OCI-LY7 (cell line): ENCODE results near the gene OR51I1. TPM values are rescaled to one million over a fixed set of nuclear protein-coding genes. Genes with fewer than 3 reads are reported as not detected.

Source experiments
- BruUV-seq: library from RNA; stranded (reverse); fragments of 400-500 nt; replicated peaks from 2 replicates; lab custom pipeline; 2021; lab: Mats Ljungman, UMichigan
- CTCF ChIA-PET: fragments of 300-600 bp; sonication (Branson Sonifier 250); formaldehyde crosslinking; loops from one replicate; lab custom pipeline; 2022; ENCODE audit warnings: antibody characterized with exemption; ENCODE audit not compliant: unreplicated experiment; lab: Charles Lee
- POLR2A ChIA-PET: fragments of 300-600 bp; sonication (Branson Sonifier 250); formaldehyde crosslinking; loops from one replicate; lab custom pipeline; 2022; ENCODE audit warnings: antibody characterized with exemption; lab: Charles Lee
- DNase-seq: peaks from one replicate; pipeline ENCODE4 v3.0.0-alpha.2; 2015; ENCODE audit warnings: low spot score
- H2AFZ ChIP-seq: fragments of 200-600 bp; sonication (generic), shearing (Covaris generic); 2 replicates; pipeline ENCODE4 v1.6.1; 2014; ENCODE audit warnings: mild to moderate bottlenecking, antibody characterized with exemption, low read length, moderate library complexity
- H3K27ac ChIP-seq: fragments of 200-600 bp; sonication (generic); 2 replicates; pipeline ENCODE4 v1.5.1; 2014; ENCODE audit warnings: mixed run types, low read depth, mild to moderate bottlenecking, moderate library complexity, low read length, inconsistent platforms; ENCODE audit not compliant: poor library complexity, severe bottlenecking
- H3K36me3 ChIP-seq: fragments of 200-600 bp; sonication (generic); 2 replicates; pipeline ENCODE4 v1.6.1; 2014; ENCODE audit warnings: mild to moderate bottlenecking, antibody characterized with exemption, low read length, moderate library complexity, mixed read lengths; ENCODE audit not compliant: insufficient read depth
- H3K4me1 ChIP-seq: fragments of 200-600 bp; sonication (generic); 2 replicates; pipeline ENCODE4 v1.5.1; 2014; ENCODE audit warnings: mild to moderate bottlenecking, low read length; ENCODE audit not compliant: insufficient read depth, poor library complexity, severe bottlenecking
- H3K4me2 ChIP-seq: fragments of 200-600 bp; sonication (generic); 2 replicates; pipeline ENCODE4 v1.6.1; 2014; ENCODE audit warnings: mild to moderate bottlenecking, low read length
- H3K4me3 ChIP-seq: fragments of 200-600 bp; sonication (generic); 2 replicates; pipeline ENCODE4 v1.5.1; 2014; ENCODE audit warnings: mild to moderate bottlenecking, low read depth, low read length; ENCODE audit not compliant: poor library complexity, severe bottlenecking
- H3K79me2 ChIP-seq: fragments of 200-600 bp; sonication (generic); 2 replicates; pipeline ENCODE4 v1.6.1; 2016; ENCODE audit warnings: low read depth, mild to moderate bottlenecking, low read length, moderate library complexity, mixed read lengths; ENCODE audit not compliant: insufficient read depth
- H3K9me2 ChIP-seq: fragments of 200-600 bp; sonication (generic); 2 replicates; pipeline ENCODE4 v1.6.1; 2016; ENCODE audit warnings: mild to moderate bottlenecking, low read length, mixed read lengths; ENCODE audit not compliant: insufficient read depth
- H3K9me3 ChIP-seq: fragments of 200-600 bp; sonication (generic); 2 replicates; pipeline ENCODE4 v1.6.1; 2014; ENCODE audit warnings: mild to moderate bottlenecking, mixed run types, low read length, mixed read lengths
- H4K20me1 ChIP-seq: fragments of 200-600 bp; sonication (generic); 2 replicates; pipeline ENCODE4 v1.6.1; 2014; ENCODE audit warnings: mild to moderate bottlenecking, antibody characterized with exemption, low read length, moderate library complexity, mixed read lengths; ENCODE audit not compliant: insufficient read depth
- CTCF ChIP-seq: fragments of 200-600 bp; sonication (generic); conservative IDR thresholded peaks from 2 replicates; pipeline ENCODE4 v1.5.1; 2014; ENCODE audit warnings: mild to moderate bottlenecking, antibody characterized with exemption, low read length, moderate library complexity, mixed read lengths
- EZH2phosphoT487 ChIP-seq: fragments of 200-600 bp; sonication (generic); IDR thresholded peaks from 2 replicates; pipeline ENCODE4 v1.6.1; 2018; ENCODE audit warnings: low read depth, borderline replicate concordance, mild to moderate bottlenecking, mixed run types, antibody characterized with exemption, low read length, moderate library complexity, mixed read lengths
- intact Hi-C: fragments of 100-400 bp; cut with micrococcal nuclease; formaldehyde crosslinking; loops from one replicate; pipeline ENCODE4 v1.10.0; 2022; ENCODE audit not compliant: unreplicated experiment
- total RNA-seq, 2 experiments: library from RNA; depleted of rRNA in 1 of 2; stranded (reverse); fragments of >200 nt in 1 of 2; shearing (Covaris generic) in 1 of 2; gene quantifications; 2 replicates each; pipeline ENCODE4 v1.2.3, GENCODE V29; 2014 to 2022

Gene OR51I1
- total RNA-seq, 2 experiments from 2014 or later: not detected

GRCh38 chr11:5467527-5467926 is 26.2 kb upstream of the OR51I1 start:
- CTCF ChIA-PET: no interaction called here
- intact Hi-C loops: no loop called here
- DNase-seq: no peak
- TF ChIP-seq CTCF (no peak), EZH2phosphoT487 (no peak)
- Histone ChIP-seq H3K4me2 (no peak overlapping the region), H3K9me3 (no peaks in the 10 kb centered on the region), H2AFZ (no peak overlapping the region), H3K4me1 (no peaks in the 10 kb centered on the region), H3K27ac (no peak overlapping the region), H3K4me3 (no peak overlapping the region), H4K20me1 (no peaks in the 10 kb centered on the region), H3K36me3 (no peaks in the 10 kb centered on the region), H3K9me2 (no peaks in the 10 kb centered on the region), H3K79me2 (no peaks in the 10 kb centered on the region)
- POLR2A ChIA-PET: no interaction called here
- no TSS peak for BruUV-seq

DNA sequence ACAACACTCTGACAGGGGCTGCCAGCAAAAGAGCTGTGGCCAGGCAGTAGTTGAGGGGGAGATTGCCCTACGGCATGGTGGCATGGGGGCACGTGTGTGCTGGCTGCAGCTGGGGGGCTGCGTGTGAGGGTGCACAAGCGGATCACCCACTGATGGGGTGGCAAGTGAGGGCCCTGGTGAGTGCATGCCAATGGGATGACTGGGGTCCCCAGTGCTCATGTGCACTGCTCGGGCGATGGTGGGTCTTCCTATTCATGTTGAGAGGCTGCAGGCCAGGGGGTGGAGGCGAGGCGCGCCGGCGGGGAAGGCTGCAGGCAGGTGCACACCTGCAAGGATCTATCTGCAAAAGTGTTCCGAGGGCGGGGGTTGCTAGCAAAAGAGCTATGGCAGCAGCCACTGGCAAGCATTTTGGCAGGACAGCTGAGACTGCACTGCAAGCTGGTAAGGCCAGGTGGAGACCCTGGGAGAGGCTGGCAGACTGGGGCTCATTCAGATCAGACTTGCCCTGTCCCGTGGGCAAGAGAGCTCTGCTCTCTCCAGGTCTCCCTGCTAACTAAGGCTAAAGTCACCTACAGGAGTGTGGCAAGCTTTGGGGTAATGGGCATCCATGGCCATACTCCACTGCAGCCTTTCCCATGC is 19.8 kb upstream of the OR51I1 start:
- POLR2A ChIA-PET: no interaction called here
- no peaks in the 10 kb centered on the region for H3K79me2 ChIP-seq
- H3K4me1 ChIP-seq: no peaks in the 10 kb centered on the region
- no peaks in the 10 kb centered on the region for H3K9me2 ChIP-seq
- no peaks in the 10 kb centered on the region for H4K20me1 ChIP-seq
- no TSS peak for BruUV-seq
- H3K36me3 ChIP-seq: no peaks in the 10 kb centered on the region
- intact Hi-C loops: no loop called here
- no peak overlapping the region for H3K4me2 ChIP-seq
- no peaks in the 10 kb centered on the region for H3K9me3 ChIP-seq
- no peak overlapping the region for H2AFZ ChIP-seq
- CTCF ChIA-PET: no interaction called here
- no peak overlapping the region for H3K4me3 ChIP-seq
- no peak for TF ChIP-seq EZH2phosphoT487
- no peak for TF ChIP-seq CTCF
- DNase-seq: no peak
- no peak overlapping the region for H3K27ac ChIP-seq

DNA sequence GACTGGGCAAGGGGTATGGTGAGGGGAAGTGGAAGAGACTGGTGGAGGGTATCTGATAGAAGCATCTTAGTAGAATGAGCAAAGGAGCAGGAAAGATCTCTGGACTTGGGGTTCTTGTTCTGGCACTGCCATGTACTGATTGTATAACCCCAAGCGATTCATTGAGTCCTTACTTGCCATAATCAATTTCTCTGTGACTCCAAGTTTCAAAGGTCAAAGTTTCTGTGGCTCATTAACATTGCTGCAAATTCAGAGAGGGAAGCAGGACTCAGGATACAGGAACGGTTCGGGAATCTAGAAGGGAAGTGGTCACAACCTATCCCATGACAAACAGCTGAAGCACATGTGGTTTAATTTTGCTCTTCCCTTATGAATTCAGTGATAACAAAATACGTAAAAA is 8.1 kb upstream of the OR51I1 start:
- H3K27ac ChIP-seq: no peak overlapping the region
- TF ChIP-seq CTCF (no peak), EZH2phosphoT487 (no peak)
- no peaks in the 10 kb centered on the region for H3K36me3 ChIP-seq
- H3K4me3 ChIP-seq: no peak overlapping the region
- no peak overlapping the region for H2AFZ ChIP-seq
- CTCF ChIA-PET: no interaction called here
- H3K9me3 ChIP-seq: no peaks in the 10 kb centered on the region
- H4K20me1 ChIP-seq: no peaks in the 10 kb centered on the region
- POLR2A ChIA-PET: interaction anchor here (1.8 kb wide), 1 partner anchor 11 kb away, joined by 5 read pairs; no protein-coding TSS in a partner anchor
- intact Hi-C loops: no loop called here
- H3K9me2 ChIP-seq: no peaks in the 10 kb centered on the region
- H3K4me2 ChIP-seq: no peak overlapping the region
- no peaks in the 10 kb centered on the region for H3K79me2 ChIP-seq
- BruUV-seq: no TSS peak
- no peak for DNase-seq
- H3K4me1 ChIP-seq: no peaks in the 10 kb centered on the region
